Measurements from ENCODE around the gene IL17RC. TPM values are rescaled to one million over a fixed set of nuclear protein-coding genes. Genes with fewer than 3 reads are reported as not detected.

The IL17RC gene
- total and polyA plus RNA-seq, 2 of the 8 experiments (the other 6 are each of a cell fraction or from before 2014, with no cell fraction given): 11.8 to 13.0 TPM

GRCh38 chr3:9948586-9948985 lies 31.7 kb downstream of the IL17RC start:
- no peak overlapping the region for H4K5ac ChIP-seq (ENCODE audit: insufficient read length, low read depth, low read length)
- FAIRE-seq: no peak
- no peak overlapping the region for H3K18ac ChIP-seq (ENCODE audit: extremely low read depth, low read length)
- H3K14ac ChIP-seq (ENCODE audit: insufficient read length): no peak overlapping the region
- H4K20me1 ChIP-seq (replicated peaks in 1 of 2; ENCODE audit: control insufficient read depth in 1 of 2, insufficient read depth in 2 of 2, low read length in 2 of 2): peaks cover 0 to 2% of the 10 kb centered on the region in 2 experiments
- H3K9ac ChIP-seq (replicated peaks in 1 of 4; ENCODE audit: extremely low read depth in 1 of 4, low read depth in 3 of 4, low read length in 3 of 4): no peak overlapping the region
- no peaks in the 10 kb centered on the region; a peak in 1 of 4 replicates for H3K79me2 ChIP-seq (ENCODE audit: control insufficient read depth in 1 of 2, insufficient read depth in 2 of 2, low read length in 2 of 2)
- H3K23me2 ChIP-seq (ENCODE audit: low read depth, low read length): peaks cover 22% of the 10 kb centered on the region; the same call in 1 of the 2 replicates
- no peak overlapping the region for H4K91ac ChIP-seq (replicated peaks; ENCODE audit: insufficient read length, low read length)
- H2BK12ac ChIP-seq (ENCODE audit: low read depth, low read length): no peak overlapping the region
- H3K4me3 ChIP-seq (ENCODE audit: extremely low read depth in 1 of 4, insufficient read depth in 2 of 4, low read depth in 3 of 4, low read length in 4 of 4): no peak overlapping the region
- H2BK15ac ChIP-seq (ENCODE audit: low read length): no peak overlapping the region
- H3K27me3 ChIP-seq (replicated peaks in 1 of 4; ENCODE audit: control insufficient read depth in 3 of 4, extremely low read depth in 1 of 4, insufficient read depth in 3 of 4, low read length in 3 of 4): 0 out of 7 replicates have a peak, but pooled peaks cover 0 to 2% (median 0%) of the 10 kb centered on the region in 4 experiments
- H3K36me3 ChIP-seq (ENCODE audit: control insufficient read depth in 2 of 4, insufficient read depth in 4 of 4, low read length in 3 of 4): peaks cover 0 to 3% (median under 1%) of the 10 kb centered on the region in 4 experiments; a peak in 4 of 8 replicates
- no peak overlapping the region for H3K23ac ChIP-seq (ENCODE audit: insufficient read length)
- TF ChIP-seq KDM4A (IDR thresholded peaks at IDR 0.05; ENCODE audit: low read depth, low read length, severe bottlenecking): no peak
- TF ChIP-seq HDAC6 (IDR thresholded peaks at IDR 0.05; ENCODE audit: low read depth, low read length): no peak
- TF ChIP-seq TEAD4 (IDR thresholded peaks at IDR 0.05; ENCODE audit: low read depth, low read length): no peak
- no peak for TF ChIP-seq TAF7 (optimal IDR thresholded peaks at IDR 0.05; ENCODE audit: borderline replicate concordance, low read depth, low read length)
- TF ChIP-seq SIRT6 (IDR thresholded peaks at IDR 0.05; ENCODE audit: low read length): no peak
- TF ChIP-seq JUND (IDR thresholded peaks at IDR 0.05; ENCODE audit: low read length): no peak
- no peak for TF ChIP-seq POU5F1 (IDR thresholded peaks at IDR 0.05; ENCODE audit: low read depth, low read length)
- no peak for TF ChIP-seq POLR2A (IDR thresholded peaks at IDR 0.05; ENCODE audit: control extremely low read depth in 1 of 2, low read depth in 2 of 2, low read length in 2 of 2)
- H3K4ac ChIP-seq (replicated peaks; ENCODE audit: insufficient read length, low read depth, low read length): no peak overlapping the region
- ChIA-PET CTCF (ENCODE audit: partially characterized antibody) (interaction anchor here (0.6 to 5.2 kb wide), 8 partner anchors 11 to 338 kb away, joined by 3 to 86 read pairs (median 4); partner anchors contain the start of gene CRELD1), POLR2A (ENCODE audit: partially characterized antibody) (interaction anchor here (0.7 to 2.1 kb wide), 5 partner anchors 10 to 106 kb away, joined by 3 to 7 read pairs (median 5); partner anchors contain the start of genes CRELD1 and IL17RC)
- no peak overlapping the region for H3K27ac ChIP-seq (ENCODE audit: low read depth, low read length)
- no peak overlapping the region for H2AFZ ChIP-seq (ENCODE audit: low read length)
- H3K79me1 ChIP-seq (ENCODE audit: low read depth, low read length): no peaks in the 10 kb centered on the region
- H2AK5ac ChIP-seq (ENCODE audit: low read depth, low read length): no peak overlapping the region
- no peak overlapping the region for H2BK120ac ChIP-seq (replicated peaks; ENCODE audit: low read depth, low read length)
- WGBS, 2 experiments (ENCODE audit: extremely low coverage in 1 of 2, insufficient coverage in 1 of 2, insufficient read length in 1 of 2, insufficient replicate concordance in 2 of 2, low coverage in 1 of 2, low lambda C conversion rate in 2 of 2, missing lambda C conversion rate in 1 of 2): 89% methylated on average over 3 of the region's 3 CpGs; no CpG with 5 or more reads in 1 of the 2 experiments
- DNase-seq (ENCODE audit: low read depth in 1 of 2, low spot score in 2 of 2): no peak
- no peak overlapping the region for H2BK5ac ChIP-seq (ENCODE audit: low read depth, low read length)
- H3K9me3 ChIP-seq (ENCODE audit: insufficient read depth in 2 of 2, low read depth in 1 of 2, low read length in 1 of 2): no peaks in the 10 kb centered on the region
- no peak overlapping the region for H2BK20ac ChIP-seq (ENCODE audit: low read length)
- H4K8ac ChIP-seq (ENCODE audit: extremely low read depth, insufficient read depth, low read length): no peak overlapping the region
- H3K56ac ChIP-seq (replicated peaks; ENCODE audit: insufficient read length, low read depth, low read length): no peak overlapping the region
- H3K4me1 ChIP-seq (replicated peaks in 1 of 4; ENCODE audit: control insufficient read depth in 3 of 4, insufficient read depth in 4 of 4, low read length in 3 of 4): peaks cover 0 to 8% (median 7%) of the 10 kb centered on the region in 4 experiments; a peak in 5 of 7 replicates
- H3K4me2 ChIP-seq (ENCODE audit: insufficient read depth in 1 of 2, low read depth in 2 of 2, low read length in 2 of 2): no peak overlapping the region
